ENCODE data around the gene HSD17B1. TPM values are rescaled to one million over a fixed set of nuclear protein-coding genes. Genes with fewer than 3 reads are reported as not detected.

HSD17B1 gene
- total RNA-seq, 1 experiment from 2014 or later = 2.3 TPM

GRCh38 chr17:42548993-42549755, 3.5 kb upstream of the HSD17B1 start:
- H3K27ac Mint-ChIP-seq (ENCODE audit: unreplicated experiment) = no peak overlapping the region
- no peak for TF ChIP-seq CTCF (IDR thresholded peaks at IDR 0.05; ENCODE audit: insufficient read depth in 1 of 2, low read depth in 1 of 2, low read length in 1 of 2, severe bottlenecking in 1 of 2, unreplicated experiment in 1 of 2)
- CTCF ChIA-PET = interaction anchor here (0.6 kb wide), 1 partner anchor 180 kb away, joined by 5 read pairs; no protein-coding TSS in a partner anchor

GRCh38 chr17:42553161-42553818, 567 bp downstream of the HSD17B1 start:
- no peak for TF ChIP-seq CTCF (IDR thresholded peaks at IDR 0.05; ENCODE audit: insufficient read depth in 1 of 2, low read depth in 1 of 2, low read length in 1 of 2, severe bottlenecking in 1 of 2, unreplicated experiment in 1 of 2)
- CTCF ChIA-PET = interaction anchor here (1.9 kb wide), 1 partner anchor 26 kb away, joined by 6 read pairs; no protein-coding TSS in a partner anchor
- no TSS peak for BruUV-seq (replicated peaks)

More at GRCh38 chr17:42548993-42549755, 3.5 kb upstream of the HSD17B1 start:
- Histone ChIP-seq H3K36me3 (ENCODE audit: control insufficient read depth, insufficient read depth, low read length) (no peaks in the 10 kb centered on the region), H3K9me3 (no peaks in the 10 kb centered on the region), H3K4me1 (peaks cover 8% of the 10 kb centered on the region; the same call in 1 of the 2 replicates), H3K27me3 (replicated peaks; ENCODE audit: control insufficient read depth, insufficient read depth, low read length) (no peaks in the 10 kb centered on the region), H3K4me3 (ENCODE audit: low read depth, low read length) (no peak overlapping the region)
- Mint-ChIP-seq H3K9me3 (ENCODE audit: unreplicated experiment) (no peaks in the 10 kb centered on the region), H3K4me1 (ENCODE audit: low read depth, unreplicated experiment) (peaks cover 6% of the 10 kb centered on the region), H3K36me3 (ENCODE audit: insufficient read depth, unreplicated experiment) (peaks cover 54% of the 10 kb centered on the region), H3K4me3 (ENCODE audit: unreplicated experiment) (no peak overlapping the region), H3K27me3 (ENCODE audit: insufficient read depth, unreplicated experiment) (no peaks in the 10 kb centered on the region)
- intact Hi-C loops (cut with micrococcal nuclease; ENCODE audit: unreplicated experiment) = no loop called here
- DNase-seq = no peak
- POLR2A ChIA-PET = no interaction called here
- BruUV-seq (replicated peaks) = no TSS peak

GRCh38 chr17:42553866-42554249, 1.1 kb downstream of the HSD17B1 start:
- intact Hi-C loops (cut with micrococcal nuclease; ENCODE audit: unreplicated experiment) = no loop called here
- ChIA-PET CTCF (interaction anchor here (1.3 to 1.9 kb wide), 3 partner anchors 13 to 26 kb away, joined by 6 to 12 read pairs (median 6); partner anchors contain the start of gene PSMC3IP), POLR2A (interaction anchor here (1.3 to 1.5 kb wide), 3 partner anchors 8 to 18 kb away, joined by 3 to 23 read pairs (median 6); partner anchors contain the start of genes MLX and NAGLU)
- H3K4me3 ChIP-seq (ENCODE audit: low read depth, low read length) = peak overlapping the region; percentile 88
- no peak for TF ChIP-seq CTCF (IDR thresholded peaks at IDR 0.05; ENCODE audit: insufficient read depth in 1 of 2, low read depth in 1 of 2, low read length in 1 of 2, severe bottlenecking in 1 of 2, unreplicated experiment in 1 of 2)
- DNase-seq = no peak
- Mint-ChIP-seq H3K27me3 (ENCODE audit: insufficient read depth, unreplicated experiment) (no peaks in the 10 kb centered on the region), H3K4me1 (ENCODE audit: low read depth, unreplicated experiment) (peaks cover 6% of the 10 kb centered on the region), H3K36me3 (ENCODE audit: insufficient read depth, unreplicated experiment) (peaks cover 23% of the 10 kb centered on the region), H3K9me3 (ENCODE audit: unreplicated experiment) (no peaks in the 10 kb centered on the region), H3K27ac (ENCODE audit: unreplicated experiment) (peak overlapping the region; percentile 94), H3K4me3 (ENCODE audit: unreplicated experiment) (peak overlapping the region; percentile 97)
- BruUV-seq (replicated peaks) = no TSS peak
- H3K9me3 ChIP-seq = no peaks in the 10 kb centered on the region
- no peaks in the 10 kb centered on the region for H3K27me3 ChIP-seq (replicated peaks; ENCODE audit: control insufficient read depth, insufficient read depth, low read length)
- H3K36me3 ChIP-seq (ENCODE audit: control insufficient read depth, insufficient read depth, low read length) = no peaks in the 10 kb centered on the region
- H3K4me1 ChIP-seq = peaks cover 8% of the 10 kb centered on the region; the same call in 1 of the 2 replicates

More at GRCh38 chr17:42553161-42553818, 567 bp downstream of the HSD17B1 start:
- no peak for DNase-seq
- Mint-ChIP-seq H3K27me3 (ENCODE audit: insufficient read depth, unreplicated experiment) (no peaks in the 10 kb centered on the region), H3K4me1 (ENCODE audit: low read depth, unreplicated experiment) (peaks cover 6% of the 10 kb centered on the region), H3K36me3 (ENCODE audit: insufficient read depth, unreplicated experiment) (peaks cover 24% of the 10 kb centered on the region), H3K27ac (ENCODE audit: unreplicated experiment) (peak overlapping the region; percentile 94), H3K4me3 (ENCODE audit: unreplicated experiment) (peak overlapping the region; percentile 97), H3K9me3 (ENCODE audit: unreplicated experiment) (no peaks in the 10 kb centered on the region)
- intact Hi-C loops (cut with micrococcal nuclease; ENCODE audit: unreplicated experiment) = no loop called here
- Histone ChIP-seq H3K27me3 (replicated peaks; ENCODE audit: control insufficient read depth, insufficient read depth, low read length) (no peaks in the 10 kb centered on the region), H3K4me3 (ENCODE audit: low read depth, low read length) (peak overlapping the region; percentile 88), H3K4me1 (peaks cover 8% of the 10 kb centered on the region; the same call in 1 of the 2 replicates), H3K9me3 (no peaks in the 10 kb centered on the region), H3K36me3 (ENCODE audit: control insufficient read depth, insufficient read depth, low read length) (no peaks in the 10 kb centered on the region)
- POLR2A ChIA-PET = no interaction called here
